ENCODE measurements around the gene STON1. TPM values are rescaled to one million over a fixed set of nuclear protein-coding genes. Genes with fewer than 3 reads are reported as not detected.
"Not testable (repeated sequence)": the region's sequence is repeated elsewhere in the genome, so short reads cannot be mapped to it uniquely, and the experiment has no call there.

Gene STON1
- total RNA-seq, 4 donors from 2014 or later, result 3.6 to 11.2 (median 6.7) TPM

DNA sequence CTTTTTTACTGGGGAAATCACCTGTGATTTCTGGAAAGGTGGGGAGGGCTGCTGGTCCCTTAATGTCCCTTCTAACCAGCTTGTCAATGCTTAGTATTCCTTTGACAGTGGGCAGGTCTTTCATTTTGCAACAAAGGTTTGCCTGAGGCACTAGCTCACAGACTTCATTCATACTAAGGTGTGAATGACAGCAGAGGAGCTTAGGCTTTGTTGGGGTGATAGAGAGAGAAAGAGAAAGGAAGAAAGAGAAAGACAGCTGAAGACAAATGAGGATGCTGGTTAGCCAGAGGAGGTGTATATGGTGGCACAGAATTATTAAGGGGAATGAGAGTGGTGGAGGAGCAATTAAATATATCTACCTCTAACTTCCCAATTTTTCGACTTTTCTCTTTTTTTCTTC, 58.8 kb downstream of the STON1 start:
- WGBS, result 79% methylated on average over 1 of the region's 1 CpG
- TF ChIP-seq, protein P1, sequence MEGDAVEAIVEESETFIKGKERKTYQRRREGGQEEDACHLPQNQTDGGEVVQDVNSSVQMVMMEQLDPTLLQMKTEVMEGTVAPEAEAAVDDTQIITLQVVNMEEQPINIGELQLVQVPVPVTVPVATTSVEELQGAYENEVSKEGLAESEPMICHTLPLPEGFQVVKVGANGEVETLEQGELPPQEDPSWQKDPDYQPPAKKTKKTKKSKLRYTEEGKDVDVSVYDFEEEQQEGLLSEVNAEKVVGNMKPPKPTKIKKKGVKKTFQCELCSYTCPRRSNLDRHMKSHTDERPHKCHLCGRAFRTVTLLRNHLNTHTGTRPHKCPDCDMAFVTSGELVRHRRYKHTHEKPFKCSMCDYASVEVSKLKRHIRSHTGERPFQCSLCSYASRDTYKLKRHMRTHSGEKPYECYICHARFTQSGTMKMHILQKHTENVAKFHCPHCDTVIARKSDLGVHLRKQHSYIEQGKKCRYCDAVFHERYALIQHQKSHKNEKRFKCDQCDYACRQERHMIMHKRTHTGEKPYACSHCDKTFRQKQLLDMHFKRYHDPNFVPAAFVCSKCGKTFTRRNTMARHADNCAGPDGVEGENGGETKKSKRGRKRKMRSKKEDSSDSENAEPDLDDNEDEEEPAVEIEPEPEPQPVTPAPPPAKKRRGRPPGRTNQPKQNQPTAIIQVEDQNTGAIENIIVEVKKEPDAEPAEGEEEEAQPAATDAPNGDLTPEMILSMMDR (IDR thresholded peaks at IDR 0.05), result no peak
- no peak for TF ChIP-seq POLR2AphosphoS5 (IDR thresholded peaks at IDR 0.05)
- no peak for TF ChIP-seq EP300 (IDR thresholded peaks at IDR 0.05)
- no peak for TF ChIP-seq POLR2A (IDR thresholded peaks at IDR 0.05)
- DNase-seq (ENCODE audit: low spot score in 2 of 2), result no peak

DNA sequence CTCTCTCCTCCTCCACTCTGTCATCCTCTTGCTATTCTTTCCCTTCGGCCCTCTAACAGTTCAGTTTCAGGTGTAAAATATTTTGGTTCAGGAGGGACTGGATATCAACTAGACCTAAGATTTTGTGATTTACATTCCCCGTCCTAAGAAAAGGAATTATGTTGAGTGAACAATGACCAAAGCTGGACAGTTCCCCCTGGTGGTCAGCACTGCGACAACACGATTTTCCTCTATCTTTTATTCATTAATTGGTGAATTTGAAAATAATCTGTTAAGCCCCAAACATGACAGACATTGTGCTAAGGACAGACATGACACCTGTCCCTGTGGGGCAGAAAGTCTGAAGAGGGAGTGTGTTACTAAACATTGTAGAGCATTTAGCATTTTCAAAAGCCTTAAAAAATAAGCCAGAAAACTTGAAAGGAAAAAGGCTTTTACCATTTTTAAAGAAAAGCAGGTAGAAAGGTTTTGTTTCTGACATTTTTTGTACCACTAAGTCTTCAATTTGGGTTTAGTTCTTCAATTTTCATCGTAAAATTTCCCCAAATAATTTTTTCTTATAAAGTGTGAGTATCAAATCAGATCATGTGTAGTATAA, 59.3 kb downstream of the STON1 start:
- whole genome bisulfite sequencing, result 42% methylated on average over 5 of the region's 5 CpGs
- DNase-seq (ENCODE audit: low spot score in 2 of 2), result no peak

More for the DNA sequence above, 58.8 kb downstream of the STON1 start:
- Histone ChIP-seq H3K36me3 (no peaks in the 10 kb centered on the region), H3K9me3 (no peaks in the 10 kb centered on the region), H3K27me3 (no peaks in the 10 kb centered on the region), H3K27ac (no peak overlapping the region), H3K4me3 (no peak overlapping the region), H3K4me1 (no peaks in the 10 kb centered on the region)

DNA sequence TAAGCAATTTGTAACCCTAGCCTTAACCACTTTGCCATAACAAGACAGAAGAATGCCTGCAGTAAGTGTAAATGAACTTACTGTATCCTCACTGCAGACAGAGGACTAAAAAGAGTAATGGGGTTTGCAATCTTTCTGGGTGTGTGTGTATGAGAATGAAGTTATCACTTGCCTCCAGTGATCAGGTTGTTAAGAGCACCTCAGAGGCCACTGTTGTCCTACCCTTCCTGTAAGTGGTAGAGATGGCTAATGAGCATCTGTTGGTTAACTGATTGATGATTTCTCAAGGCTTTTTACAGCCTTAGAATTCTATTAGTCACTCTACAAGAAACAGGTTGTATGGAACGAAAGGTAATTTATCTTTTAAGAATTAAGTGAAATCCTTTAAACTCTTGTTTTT, 60.1 kb downstream of the STON1 start:
- no peaks in the 10 kb centered on the region for H3K27me3 ChIP-seq
- no peaks in the 10 kb centered on the region for H3K9me3 ChIP-seq
- H3K4me3 ChIP-seq, result no peak overlapping the region
- DNase-seq (ENCODE audit: low spot score in 2 of 2), result no peak
- 76% methylated on average over 1 of the region's 1 CpG for WGBS
- H3K4me1 ChIP-seq, result no peaks in the 10 kb centered on the region
- no peaks in the 10 kb centered on the region for H3K36me3 ChIP-seq
- TF ChIP-seq, protein P1 (IDR thresholded peaks at IDR 0.05), result no peak
- TF ChIP-seq POLR2AphosphoS5 (IDR thresholded peaks at IDR 0.05) (no peak), POLR2A (IDR thresholded peaks at IDR 0.05) (no peak), EP300 (IDR thresholded peaks at IDR 0.05) (no peak)
- H3K27ac ChIP-seq, result no peak overlapping the region

More for the DNA sequence above, 59.3 kb downstream of the STON1 start:
- no peaks in the 10 kb centered on the region for H3K36me3 ChIP-seq
- TF ChIP-seq, protein P1 (IDR thresholded peaks at IDR 0.05), result peak in 1 of 2 donors; percentile 35
- no peak for TF ChIP-seq EP300 (IDR thresholded peaks at IDR 0.05)
- H3K27me3 ChIP-seq, result no peaks in the 10 kb centered on the region
- no peak overlapping the region for H3K4me3 ChIP-seq
- H3K4me1 ChIP-seq, result no peaks in the 10 kb centered on the region
- H3K27ac ChIP-seq, result no peak overlapping the region
- no peaks in the 10 kb centered on the region for H3K9me3 ChIP-seq

DNA sequence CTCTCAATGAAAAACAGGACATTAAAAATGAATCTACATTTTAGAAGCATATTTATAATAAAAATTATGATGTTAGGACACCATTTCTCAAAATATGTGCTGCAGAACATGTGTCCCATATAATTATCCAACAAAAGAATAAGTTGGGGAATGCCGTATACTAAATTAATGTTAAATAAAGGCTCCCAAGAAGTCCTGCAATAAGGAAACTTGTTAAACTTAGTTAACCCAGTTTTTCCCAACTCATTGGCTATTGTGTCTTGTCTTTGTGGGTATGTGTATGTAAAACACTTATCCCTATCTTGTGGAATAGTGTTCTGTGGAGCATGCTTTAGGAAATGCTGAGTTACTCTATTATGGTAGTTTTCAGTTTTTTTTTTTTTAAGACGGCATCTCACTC, 62.1 kb downstream of the STON1 start:
- TF ChIP-seq POLR2A (IDR thresholded peaks at IDR 0.05) (no peak), POLR2AphosphoS5 (IDR thresholded peaks at IDR 0.05) (no peak), EP300 (IDR thresholded peaks at IDR 0.05) (no peak)
- TF ChIP-seq, protein P1 (IDR thresholded peaks at IDR 0.05), result no peak
- WGBS, result 98% methylated on average over 2 of the region's 2 CpGs
- no peaks in the 10 kb centered on the region for H3K27me3 ChIP-seq
- no peak overlapping the region for H3K27ac ChIP-seq
- H3K9me3 ChIP-seq, result no peaks in the 10 kb centered on the region
- DNase-seq (ENCODE audit: low spot score in 2 of 2), result no peak
- no peak overlapping the region for H3K4me3 ChIP-seq
- no peaks in the 10 kb centered on the region for H3K4me1 ChIP-seq
- peaks cover 2% of the 10 kb centered on the region for H3K36me3 ChIP-seq

DNA sequence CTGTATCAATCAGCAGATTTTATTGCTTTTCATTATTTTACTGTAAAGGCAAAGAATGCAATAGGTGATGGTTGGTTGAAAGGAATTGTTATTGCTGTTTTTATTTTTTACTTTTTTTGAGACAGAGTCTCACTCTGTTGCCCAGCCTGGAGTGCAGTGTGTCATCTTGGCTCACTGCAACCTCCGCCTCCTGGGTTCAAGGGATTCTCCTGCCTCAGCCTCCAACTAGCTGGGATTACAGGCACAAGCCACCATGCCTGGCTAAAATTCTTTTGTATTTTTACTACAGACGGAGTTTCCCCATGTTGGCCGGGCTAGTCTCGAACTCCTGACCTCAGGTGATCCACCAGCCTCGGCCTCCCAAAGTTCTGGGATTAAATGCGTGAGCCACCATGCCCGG, 66.8 kb downstream of the STON1 start:
- not testable (repeated sequence) for H3K9me3 ChIP-seq; H3K4me1 ChIP-seq; H3K4me3 ChIP-seq; DNase-seq (ENCODE audit: low spot score in 2 of 2); H3K27me3 ChIP-seq; H3K36me3 ChIP-seq; H3K27ac ChIP-seq
- WGBS, result 95% methylated on average over 7 of the region's 7 CpGs

DNA sequence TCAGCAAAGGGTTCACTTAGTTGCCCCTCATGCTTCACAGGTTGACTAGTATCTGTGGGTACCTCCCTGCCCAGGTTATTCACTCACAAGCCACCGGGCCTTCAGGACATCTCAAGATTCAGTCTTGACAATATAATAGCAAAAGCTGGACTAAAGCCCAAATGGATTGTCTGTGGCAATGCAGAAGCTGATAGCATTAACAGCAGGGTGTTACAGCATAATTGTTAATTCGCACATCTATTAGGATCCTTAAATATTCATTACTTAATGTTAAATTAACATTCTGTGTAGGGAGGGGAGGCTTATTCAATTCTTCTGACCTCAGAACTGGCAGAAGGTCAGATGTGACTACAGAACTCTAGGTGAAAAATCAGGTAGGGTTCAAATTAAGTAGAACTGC, 67.5 kb downstream of the STON1 start:
- TF ChIP-seq POLR2A (IDR thresholded peaks at IDR 0.05) (no peak), POLR2AphosphoS5 (IDR thresholded peaks at IDR 0.05) (no peak), EP300 (IDR thresholded peaks at IDR 0.05) (no peak)
- TF ChIP-seq, protein P1 (IDR thresholded peaks at IDR 0.05), result no peak
- no peaks in the 10 kb centered on the region for H3K4me1 ChIP-seq
- no peak overlapping the region for H3K27ac ChIP-seq
- no peaks in the 10 kb centered on the region for H3K9me3 ChIP-seq
- H3K36me3 ChIP-seq, result peaks cover 4% of the 10 kb centered on the region
- no peak for DNase-seq (ENCODE audit: low spot score in 2 of 2)
- no peak overlapping the region for H3K4me3 ChIP-seq
- 85% methylated on average over 2 of the region's 2 CpGs for WGBS
- no peaks in the 10 kb centered on the region for H3K27me3 ChIP-seq

Measured in suprapubic skin (tissue), 4 donors.